H9 (cell line): ENCODE data around the gene SHH. TPM values are rescaled to one million over a fixed set of nuclear protein-coding genes. Genes with fewer than 3 reads are reported as not detected.

Experiments used
- DNase-seq: peaks from one replicate; pipeline ENCODE4 v3.0.0-alpha.2; 2017
- H2AFZ ChIP-seq: one replicate; pipeline ENCODE4 v1.6.1; 2013; ENCODE audit warnings: mild to moderate bottlenecking, low read length, control low read depth, moderate library complexity
- H2AK5ac ChIP-seq: 2 replicates; pipeline ENCODE4 v1.6.1; 2013; ENCODE audit warnings: low read length, control low read depth, mixed read lengths; ENCODE audit not compliant: insufficient read length
- H2BK120ac ChIP-seq: one replicate; pipeline ENCODE4 v1.6.1; 2013; ENCODE audit warnings: low read depth, mild to moderate bottlenecking, low read length, control low read depth, inconsistent platforms; ENCODE audit not compliant: poor library complexity, severe bottlenecking
- H2BK12ac ChIP-seq: 2 replicates; pipeline ENCODE4 v1.6.1; 2013; ENCODE audit warnings: low read length, control low read depth, mixed read lengths, low read depth; ENCODE audit not compliant: insufficient read length
- H2BK15ac ChIP-seq: 2 replicates; pipeline ENCODE4 v1.6.1; 2013; ENCODE audit warnings: low read depth, low read length, control low read depth
- H2BK20ac ChIP-seq: one replicate; pipeline ENCODE4 v1.6.1; 2013; ENCODE audit warnings: low read depth, mild to moderate bottlenecking, low read length, control low read depth, inconsistent platforms; ENCODE audit not compliant: poor library complexity, severe bottlenecking
- H2BK5ac ChIP-seq: 2 replicates; pipeline ENCODE4 v1.6.1; 2013; ENCODE audit warnings: low read length, control low read depth, mixed read lengths; ENCODE audit not compliant: insufficient read length
- H3K14ac ChIP-seq: 2 replicates; pipeline ENCODE4 v1.6.1; 2013; ENCODE audit warnings: low read length, control low read depth; ENCODE audit not compliant: insufficient read depth
- H3K18ac ChIP-seq: 2 replicates; pipeline ENCODE4 v1.6.1; 2013; ENCODE audit warnings: low read depth, mild to moderate bottlenecking, mixed read lengths, low read length, control low read depth; ENCODE audit not compliant: insufficient read length
- H3K23ac ChIP-seq: 2 replicates; pipeline ENCODE4 v1.6.1; 2013; ENCODE audit warnings: low read length, control low read depth, mixed read lengths, low read depth; ENCODE audit not compliant: insufficient read length
- H3K23me2 ChIP-seq: 2 replicates; pipeline ENCODE4 v1.6.1; 2013; ENCODE audit warnings: low read depth, mild to moderate bottlenecking, mixed read lengths, low read length, control low read depth; ENCODE audit not compliant: insufficient read length, poor library complexity, severe bottlenecking
- H3K27ac ChIP-seq: 2 replicates; pipeline ENCODE4 v1.5.1; 2013; ENCODE audit warnings: low read length, control low read depth, mixed read lengths, low read depth; ENCODE audit not compliant: insufficient read length
- H3K27me3 ChIP-seq: 2 replicates; pipeline ENCODE4 v1.6.1; 2013; ENCODE audit warnings: low read length, control low read depth, inconsistent platforms; ENCODE audit not compliant: insufficient read depth
- H3K4ac ChIP-seq: 2 replicates; pipeline ENCODE4 v1.6.1; 2013; ENCODE audit warnings: low read depth, mild to moderate bottlenecking, control low read depth, inconsistent platforms, low read length, moderate library complexity
- H3K4me1 ChIP-seq: 2 replicates; pipeline ENCODE4 v1.6.1; 2013; ENCODE audit warnings: low read length, control low read depth, inconsistent platforms; ENCODE audit not compliant: insufficient read depth
- H3K4me2 ChIP-seq: 2 replicates; pipeline ENCODE4 v1.6.1; 2013; ENCODE audit warnings: low read length, control low read depth, mixed read lengths; ENCODE audit not compliant: insufficient read length, insufficient read depth
- H3K56ac ChIP-seq: 2 replicates; pipeline ENCODE4 v1.6.1; 2013; ENCODE audit warnings: low read depth, mild to moderate bottlenecking, mixed read lengths, low read length, control low read depth; ENCODE audit not compliant: insufficient read length
- H3K79me1 ChIP-seq: 2 replicates; pipeline ENCODE4 v1.6.1; 2013; ENCODE audit warnings: low read depth, mild to moderate bottlenecking, moderate library complexity, low read length, control low read depth, inconsistent platforms; ENCODE audit not compliant: insufficient read depth, poor library complexity, severe bottlenecking
- H3K79me2 ChIP-seq: 2 replicates; pipeline ENCODE4 v1.6.1; 2013; ENCODE audit warnings: low read length, control low read depth, inconsistent platforms; ENCODE audit not compliant: insufficient read depth
- H3K9ac ChIP-seq: 2 replicates; pipeline ENCODE4 v1.6.1; 2013; ENCODE audit warnings: low read length, control low read depth, mixed read lengths; ENCODE audit not compliant: insufficient read length; ENCODE audit errors: extremely low read depth
- H3K9me3 ChIP-seq: one replicate; pipeline ENCODE4 v1.6.1; 2013; ENCODE audit warnings: low read depth, low read length, inconsistent platforms; ENCODE audit not compliant: control insufficient read depth
- H3T11ph ChIP-seq: one replicate; pipeline ENCODE4 v1.6.1; 2013; ENCODE audit warnings: mild to moderate bottlenecking, low read length, control low read depth, inconsistent platforms
- H4K20me1 ChIP-seq: one replicate; pipeline ENCODE4 v1.6.1; 2013; ENCODE audit not compliant: control insufficient read depth, insufficient read length, insufficient read depth
- H4K5ac ChIP-seq: 2 replicates; pipeline ENCODE4 v1.6.1; 2013; ENCODE audit warnings: low read depth, mild to moderate bottlenecking, mixed read lengths, low read length, control low read depth; ENCODE audit not compliant: insufficient read length
- H4K8ac ChIP-seq: replicated peaks from 2 replicates; pipeline ENCODE4 v1.6.1; 2013; ENCODE audit warnings: low read length, control low read depth, mixed read lengths, low read depth; ENCODE audit not compliant: insufficient read length
- H4K91ac ChIP-seq: 2 replicates; pipeline ENCODE4 v1.6.1; 2013; ENCODE audit warnings: low read depth, mild to moderate bottlenecking, moderate library complexity, mixed read lengths, low read length, control low read depth; ENCODE audit not compliant: insufficient read length
- H3K27ac Mint-ChIP-seq, 3 experiments: 2 replicates in 2 of 3; 3 replicates in 1 of 3; pipeline ENCODE4 v1.8.0; 2020 to 2021; ENCODE audit warnings: mixed read lengths in 3 of 3, mild to moderate bottlenecking in 1 of 3, moderate library complexity in 1 of 3
- H3K27me3 Mint-ChIP-seq: 2 replicates; pipeline ENCODE4 v1.8.0; 2021; ENCODE audit warnings: low read depth, mild to moderate bottlenecking, moderate library complexity, mixed read lengths
- H3K36me3 Mint-ChIP-seq, 3 experiments: 2 replicates in 2 of 3; 3 replicates in 1 of 3; pipeline ENCODE4 v1.8.0; 2020 to 2021; ENCODE audit warnings: low read depth in 3 of 3, mixed read lengths in 3 of 3; ENCODE audit not compliant: insufficient read depth in 1 of 3
- H3K4me1 Mint-ChIP-seq, 2 experiments: 2 replicates each; pipeline ENCODE4 v1.8.0; 2020; ENCODE audit warnings: mixed read lengths in 2 of 2
- H3K4me3 Mint-ChIP-seq, 2 experiments: 2 replicates in 1 of 2; 3 replicates in 1 of 2; pipeline ENCODE4 v1.8.0; 2020 to 2021; ENCODE audit warnings: mild to moderate bottlenecking in 2 of 2, mixed read lengths in 2 of 2, moderate library complexity in 1 of 2
- H3K9me3 Mint-ChIP-seq, 2 experiments: 2 replicates in 1 of 2; 3 replicates in 1 of 2; pipeline ENCODE4 v1.8.0; 2020; ENCODE audit warnings: mild to moderate bottlenecking in 2 of 2, mixed read lengths in 2 of 2, moderate library complexity in 1 of 2
- WGBS: extraction: QIAGEN DNeasy Blood & Tissue Kit; methylation state at CpG from one replicate; pipeline ENCODE4 v1.1.7; 2013; ENCODE audit warnings: missing lambda C conversion rate, low lambda C conversion rate, mixed read lengths; ENCODE audit not compliant: insufficient read length; ENCODE audit errors: extremely low coverage; 5-methylcytosine and 5-hydroxymethylcytosine counted together
- total RNA-seq: library from RNA; stranded (reverse); gene quantifications from 2 replicates; pipeline ENCODE4 v1.2.1, GENCODE V29; 2021
- TF ChIP-seq, protein P1 (sequence below): fragments of 200-600 bp; sonication (generic); conservative IDR thresholded peaks from 3 replicates; pipeline ENCODE4 v1.8.0; 2021; ENCODE audit warnings: antibody characterized with exemption, mild to moderate bottlenecking

The SHH gene
- total RNA-seq, 1 experiment from 2014 or later, result 0.07 TPM

GRCh38 chr7:155830961-155831806, 18.9 kb upstream of the SHH start:
- Histone ChIP-seq H3K27me3 (no peaks in the 10 kb centered on the region), H3K23ac (no peak overlapping the region), H3K79me2 (no peaks in the 10 kb centered on the region), H4K91ac (no peak overlapping the region), H3K9me3 (no peaks in the 10 kb centered on the region), H2AK5ac (no peak overlapping the region), H3K27ac (no peak overlapping the region), H3K79me1 (no peaks in the 10 kb centered on the region), H3K18ac (no peak overlapping the region), H3K4me2 (no peak overlapping the region), H3K14ac (no peak overlapping the region), H3K23me2 (no peaks in the 10 kb centered on the region), H3K4ac (no peak overlapping the region), H4K20me1 (peaks cover 3% of the 10 kb centered on the region), H2BK120ac (no peak overlapping the region), H2BK20ac (no peak overlapping the region), H4K5ac (no peak overlapping the region), H3K4me1 (no peaks in the 10 kb centered on the region; the same call in 1 of the 2 replicates), H3K56ac (no peak overlapping the region), H2BK15ac (no peak overlapping the region), H3T11ph (no peak overlapping the region), H2AFZ (no peak overlapping the region), H4K8ac (no peak overlapping the region), H2BK12ac (no peak overlapping the region), H2BK5ac (no peak overlapping the region), H3K9ac (no peak overlapping the region)
- peaks cover 12 to 15% of the 10 kb centered on the region in 2 experiments for H3K4me1 Mint-ChIP-seq
- no peak overlapping the region for H3K4me3 Mint-ChIP-seq
- DNase-seq, result no peak
- no CpG with 5 or more reads among the region's 46 CpGs for WGBS
- no peaks in the 10 kb centered on the region; a peak in 1 of 5 replicates for H3K9me3 Mint-ChIP-seq
- H3K27ac Mint-ChIP-seq, result no peak overlapping the region
- TF ChIP-seq, protein P1, sequence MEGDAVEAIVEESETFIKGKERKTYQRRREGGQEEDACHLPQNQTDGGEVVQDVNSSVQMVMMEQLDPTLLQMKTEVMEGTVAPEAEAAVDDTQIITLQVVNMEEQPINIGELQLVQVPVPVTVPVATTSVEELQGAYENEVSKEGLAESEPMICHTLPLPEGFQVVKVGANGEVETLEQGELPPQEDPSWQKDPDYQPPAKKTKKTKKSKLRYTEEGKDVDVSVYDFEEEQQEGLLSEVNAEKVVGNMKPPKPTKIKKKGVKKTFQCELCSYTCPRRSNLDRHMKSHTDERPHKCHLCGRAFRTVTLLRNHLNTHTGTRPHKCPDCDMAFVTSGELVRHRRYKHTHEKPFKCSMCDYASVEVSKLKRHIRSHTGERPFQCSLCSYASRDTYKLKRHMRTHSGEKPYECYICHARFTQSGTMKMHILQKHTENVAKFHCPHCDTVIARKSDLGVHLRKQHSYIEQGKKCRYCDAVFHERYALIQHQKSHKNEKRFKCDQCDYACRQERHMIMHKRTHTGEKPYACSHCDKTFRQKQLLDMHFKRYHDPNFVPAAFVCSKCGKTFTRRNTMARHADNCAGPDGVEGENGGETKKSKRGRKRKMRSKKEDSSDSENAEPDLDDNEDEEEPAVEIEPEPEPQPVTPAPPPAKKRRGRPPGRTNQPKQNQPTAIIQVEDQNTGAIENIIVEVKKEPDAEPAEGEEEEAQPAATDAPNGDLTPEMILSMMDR, result no peak
- H3K27me3 Mint-ChIP-seq, result peaks cover 11% of the 10 kb centered on the region
- H3K36me3 Mint-ChIP-seq, result no peaks in the 10 kb centered on the region
